GM10266 (cell line): Measurements from ENCODE around the gene EMILIN1.

Experiments used
- DNase-seq: peaks from one replicate; pipeline ENCODE4 v3.0.0; 2012; ENCODE audit errors: extremely low spot score
- CTCF ChIP-seq: IDR thresholded peaks from 2 replicates; pipeline ENCODE4 v1.5.1; 2012; ENCODE audit warnings: mild to moderate bottlenecking, low read depth; ENCODE audit not compliant: control insufficient read depth, insufficient read depth; ENCODE audit errors: missing control alignments

Gene EMILIN1

GRCh38 chr2:27086090-27086723 is 7.8 kb downstream of the EMILIN1 start:
- peak; percentile 99 for TF ChIP-seq CTCF
- peak; percentile 100 for DNase-seq

- peak; percentile 50 for DNase-seq
- no peak for TF ChIP-seq CTCF
Measured at GRCh38 chr2:27086724-27087593, 8.5 kb downstream of the EMILIN1 start, which contains the start of gene KHK. KHK (plus strand) TSS chr2:27086772; CDS start chr2:27087260, 488 bp downstream.

GRCh38 chr2:27087823-27088410 is 9.5 kb downstream of the EMILIN1 start:
- no peak for TF ChIP-seq CTCF
- no peak for DNase-seq

- DNase-seq, result no peak
- TF ChIP-seq CTCF, result no peak
Measured at GRCh38 chr2:27088634-27089033, 10.2 kb downstream of the EMILIN1 start.

GRCh38 chr2:27089111-27089954 is 10.9 kb downstream of the EMILIN1 start:
- no peak for TF ChIP-seq CTCF
- DNase-seq, result no peak

GRCh38 chr2:27091746-27092695 is 13.6 kb downstream of the EMILIN1 start:
- no peak for DNase-seq
- TF ChIP-seq CTCF, result no peak
